K562 (cell line): ENCODE results near the gene MYRFL. TPM values are rescaled to one million over a fixed set of nuclear protein-coding genes. Genes with fewer than 3 reads are reported as not detected.

ENCODE experiments used
- ATAC-seq: fragments of 200-7000 bp; cut with Tn5 transposase; 3 replicates; pipeline ENCODE4 v1.9.1; 2020; ENCODE audit warnings: moderate library complexity
- BruUV-seq: library from RNA; stranded (reverse); fragments of 400-500 nt; replicated peaks from 2 replicates; lab custom pipeline; 2021; lab: Mats Ljungman, UMichigan
- CTCF ChIA-PET: fragments of 300-600 bp; formaldehyde crosslinking; extraction: SDS; loops from one replicate; lab custom pipeline; 2021; ENCODE audit warnings: low intra/inter-chr PET ratio; lab: Yijun Ruan, JAX
- POLR2A ChIA-PET: fragments of 300-600, 350-650 bp; sonication (Branson Sonifier 250); formaldehyde crosslinking; extraction: SDS; loops from one replicate; lab custom pipeline; 2021; ENCODE audit warnings: antibody characterized with exemption, inconsistent platforms; lab: Yijun Ruan, JAX
- DNase-seq, 4 experiments: peaks; one replicate each; pipeline versions ENCODE4 v3.0.0 to v3.0.0-alpha.2; 2011 to 2018; ENCODE audit warnings: low spot score in 3 of 4, mixed read lengths in 3 of 4; ENCODE audit errors: extremely low read depth in 1 of 4
- FAIRE-seq: peaks from 2 replicates; lab custom pipeline; 2011; peaks lifted over from hg19 to GRCh38; lab: Jason Lieb, UNC
- H2AFZ ChIP-seq: 2 replicates; pipeline ENCODE4 v1.6.0; 2011; ENCODE audit warnings: low read depth, low read length, control low read depth, inconsistent platforms
- H3K27ac ChIP-seq: fragments of 200-600 bp; 3 replicates; pipeline ENCODE4 v1.8.0; 2011; ENCODE audit warnings: low read depth, mild to moderate bottlenecking, control low read depth, inconsistent platforms, low read length, moderate library complexity, mixed read lengths; ENCODE audit errors: extremely low read depth
- H3K27me3 ChIP-seq, 2 experiments: fragments of 300-600 bp in 1 of 2; 2 replicates in 1 of 2; 3 replicates in 1 of 2; pipeline versions ENCODE4 v1.6.0 to v1.8.0; 2011; ENCODE audit warnings: inconsistent platforms in 2 of 2, low read length in 2 of 2, mild to moderate bottlenecking in 1 of 2, mixed read lengths in 1 of 2, moderate library complexity in 1 of 2; ENCODE audit not compliant: control insufficient read depth in 2 of 2, insufficient read depth in 2 of 2
- H3K36me3 ChIP-seq: fragments of 300-600 bp; 3 replicates; pipeline ENCODE4 v1.8.0; 2011; ENCODE audit warnings: mild to moderate bottlenecking, low read length, inconsistent platforms; ENCODE audit not compliant: control insufficient read depth, insufficient read depth
- H3K4me1 ChIP-seq, 2 experiments: fragments of 200-600 bp in 1 of 2; replicated peaks in 1 of 2; 2 replicates in 1 of 2; 3 replicates in 1 of 2; pipeline versions ENCODE4 v1.5.1 to v1.8.0; 2011; ENCODE audit warnings: inconsistent platforms in 2 of 2, low read length in 2 of 2, mild to moderate bottlenecking in 1 of 2, mixed read lengths in 1 of 2, moderate library complexity in 1 of 2; ENCODE audit not compliant: control insufficient read depth in 2 of 2, insufficient read depth in 2 of 2
- H3K4me2 ChIP-seq: 2 replicates; pipeline ENCODE4 v1.6.1; 2011; ENCODE audit warnings: low read length, control low read depth, inconsistent platforms, mixed read lengths; ENCODE audit not compliant: insufficient read depth
- H3K4me3 ChIP-seq: fragments of 200-600 bp; sonication (generic), shearing (Covaris generic); 2 replicates; pipeline ENCODE4 v1.5.1; 2016; ENCODE audit warnings: control low read depth, inconsistent platforms
- H3K79me2 ChIP-seq: fragments of 200-600 bp; 3 replicates; pipeline ENCODE4 v1.8.0; 2011; ENCODE audit warnings: low read length, inconsistent platforms; ENCODE audit not compliant: control insufficient read depth, insufficient read depth
- H3K9ac ChIP-seq, 2 experiments: 2 replicates each; pipeline versions ENCODE4 v1.6.0 to v1.6.1; 2011; ENCODE audit warnings: low read depth in 2 of 2, low read length in 2 of 2, control low read depth in 1 of 2, inconsistent platforms in 1 of 2, mild to moderate bottlenecking in 1 of 2, mixed read lengths in 1 of 2; ENCODE audit not compliant: insufficient read depth in 1 of 2
- H3K9me1 ChIP-seq: one replicate; pipeline ENCODE4 v1.6.0; 2011; ENCODE audit warnings: inconsistent platforms, mild to moderate bottlenecking, low read length, moderate library complexity; ENCODE audit not compliant: control insufficient read depth, insufficient read depth
- H3K9me3 ChIP-seq: replicated peaks from 2 replicates; pipeline ENCODE4 v1.5.1; 2011; ENCODE audit warnings: low read depth, low read length, inconsistent platforms; ENCODE audit not compliant: control insufficient read depth, insufficient read depth
- H4K20me1 ChIP-seq: replicated peaks from 2 replicates; pipeline ENCODE4 v1.6.1; 2011; ENCODE audit warnings: low read length, inconsistent platforms, mixed read lengths; ENCODE audit not compliant: control insufficient read depth, insufficient read depth
- DACH1 ChIP-seq: fragments of 450-650 bp; IDR thresholded peaks from 2 replicates; pipeline ENCODE4 v1.6.1; 2018; ENCODE audit not compliant: partially characterized antibody
- ETV5 ChIP-seq: sonication (generic); formaldehyde crosslinking; IDR thresholded peaks from 2 replicates; pipeline ENCODE4 v1.4.0; 2020; ENCODE audit warnings: low read depth, mild to moderate bottlenecking, missing genetic modification reagents
- TGIF2 ChIP-seq: sonication (generic); formaldehyde crosslinking; IDR thresholded peaks from 2 replicates; pipeline ENCODE4 v1.8.1; 2022; ENCODE audit warnings: mild to moderate bottlenecking, missing genetic modification reagents, moderate library complexity
- TOE1 ChIP-seq, 2 experiments: fragments of 450-650 bp in 1 of 2; sonication (generic) in 1 of 2; formaldehyde crosslinking in 1 of 2; IDR thresholded peaks; 2 replicates each; pipeline versions ENCODE4 v1.7.1 to v1.8.0; 2016 to 2022; ENCODE audit warnings: borderline replicate concordance in 2 of 2, mild to moderate bottlenecking in 2 of 2, antibody characterized with exemption in 1 of 2, inconsistent platforms in 1 of 2, low read depth in 1 of 2, missing genetic modification reagents in 1 of 2, moderate library complexity in 1 of 2
- ZNF124 ChIP-seq: sonication (generic); formaldehyde crosslinking; IDR thresholded peaks from 2 replicates; pipeline ENCODE4 v1.8.1; 2022; ENCODE audit warnings: missing genetic modification reagents
- ZNF785 ChIP-seq: fragments of 250-450 bp; sonication (Bioruptor Pico); IDR thresholded peaks from 2 replicates; pipeline ENCODE4 v1.4.0; 2020; ENCODE audit warnings: mild to moderate bottlenecking
- WGBS: fragments of 100-300 bp; shearing (Covaris generic); methylation state at CpG from one replicate; pipeline ENCODE4 v1.1.6; 2016; ENCODE audit warnings: low coverage, mixed read lengths; ENCODE audit not compliant: insufficient coverage; ENCODE audit errors: missing lambda C conversion rate; 5-methylcytosine and 5-hydroxymethylcytosine counted together
- in situ Hi-C: fragments of 300-500 bp; cut with MboI; formaldehyde crosslinking; loops from 4 replicates; pipeline ENCODE4 v1.15.0; 2018; ENCODE audit warnings: inconsistent platforms, mixed read lengths
- intact Hi-C: fragments of 100-400 bp; cut with micrococcal nuclease; formaldehyde crosslinking; loops from 2 replicates; pipeline ENCODE4 v1.14.2; 2022
- polyA plus RNA-seq, 8 experiments: library from polyadenylated mRNA; depleted of rRNA in 4 of 8; stranded (reverse) in 5 of 8; unstranded in 3 of 8; fragments of >200 nt; fragmentation: Nextera tagmentation in 2 of 8; fragmentation: Illumina TruSeq in 1 of 8; extraction: Ambion mirVana in 2 of 8; extraction: Trizol in 1 of 8; gene quantifications; 2 replicates each; pipeline versions ENCODE4 v1.2.1 to v1.2.3, GENCODE V29; 2011 to 2014; ENCODE audit warnings: inconsistent platforms in 1 of 8, missing spikeins in 1 of 8
- total RNA-seq, 7 experiments: library from RNA; depleted of rRNA in 6 of 7; stranded (reverse); fragments of >200 nt in 6 of 7; fragmentation: Illumina TruSeq in 2 of 7; extraction: Trizol in 2 of 7; gene quantifications; 2 replicates each; pipeline versions ENCODE4 v1.2.1 to v1.2.3, GENCODE V29; 2011 to 2021; ENCODE audit warnings: low replicate concordance in 1 of 7
- TF ChIP-seq, protein P1 (sequence below), 2 experiments: fragments of 200-800 bp in 1 of 2; sonication (Bioruptor generic) in 1 of 2; sonication (generic) in 1 of 2; formaldehyde crosslinking in 1 of 2; IDR thresholded peaks in 1 of 2; conservative IDR thresholded peaks in 1 of 2; 2 replicates each; pipeline versions ENCODE4 v1.5.0 to v1.6.1; 2016 to 2020; ENCODE audit warnings: missing compliant biosample characterization in 1 of 2, missing genetic modification characterization in 1 of 2, missing genetic modification reagents in 1 of 2
- TF ChIP-seq, protein P2 (sequence below), 3 experiments: fragments of 200-800 bp in 1 of 3; sonication (Bioruptor generic) in 1 of 3; sonication (generic) in 1 of 3; formaldehyde crosslinking in 1 of 3; IDR thresholded peaks; 2 replicates each; pipeline versions ENCODE4 v1.6.1 to v1.8.0; 2016 to 2022; ENCODE audit warnings: mild to moderate bottlenecking in 2 of 3, missing compliant biosample characterization in 2 of 3, missing genetic modification characterization in 2 of 3, missing genetic modification reagents in 1 of 3

Gene MYRFL
- total and polyA plus RNA-seq, 9 of the 15 experiments (the other 6 are each of a cell fraction or from before 2014, with no cell fraction given): not detected

DNA sequence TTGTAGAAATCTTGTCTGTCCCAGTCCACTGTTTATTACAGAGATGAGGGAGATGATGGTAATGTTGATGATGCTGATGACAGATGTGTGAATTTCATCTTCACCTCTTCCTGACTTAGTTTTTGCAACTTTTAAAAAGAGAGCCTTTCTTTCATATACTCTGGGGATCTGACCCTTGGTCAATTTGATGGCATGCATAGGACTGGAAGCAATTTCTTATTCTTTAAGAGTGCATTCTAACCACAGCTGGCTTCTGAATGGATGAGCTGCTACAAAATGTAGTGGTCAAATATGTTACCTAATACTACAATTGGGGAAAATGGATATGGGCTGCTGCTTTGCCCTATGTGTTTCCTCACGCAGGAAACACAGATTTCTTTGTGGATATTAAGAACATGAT, 80.8 kb downstream of the MYRFL start:
- in situ Hi-C loops: no loop called here
- H2AFZ ChIP-seq: no peak overlapping the region
- no peaks in the 10 kb centered on the region for H3K4me1 ChIP-seq
- CTCF ChIA-PET: no interaction called here
- H3K9me3 ChIP-seq: no peaks in the 10 kb centered on the region
- WGBS: 0% methylated on average over 1 of the region's 1 CpG
- no peak overlapping the region for H3K9ac ChIP-seq
- no peak for ATAC-seq
- intact Hi-C loops: loop anchor here (10.0 kb wide), 1 partner anchor 449 kb away; no protein-coding TSS in a partner anchor
- no peaks in the 10 kb centered on the region for H4K20me1 ChIP-seq
- H3K4me2 ChIP-seq: no peak overlapping the region
- no peak for TF ChIP-seq ZNF124 (CRISPR knock-in tag)
- TF ChIP-seq DACH1: no peak
- no peak for TF ChIP-seq ZNF785
- TF ChIP-seq, protein P1, sequence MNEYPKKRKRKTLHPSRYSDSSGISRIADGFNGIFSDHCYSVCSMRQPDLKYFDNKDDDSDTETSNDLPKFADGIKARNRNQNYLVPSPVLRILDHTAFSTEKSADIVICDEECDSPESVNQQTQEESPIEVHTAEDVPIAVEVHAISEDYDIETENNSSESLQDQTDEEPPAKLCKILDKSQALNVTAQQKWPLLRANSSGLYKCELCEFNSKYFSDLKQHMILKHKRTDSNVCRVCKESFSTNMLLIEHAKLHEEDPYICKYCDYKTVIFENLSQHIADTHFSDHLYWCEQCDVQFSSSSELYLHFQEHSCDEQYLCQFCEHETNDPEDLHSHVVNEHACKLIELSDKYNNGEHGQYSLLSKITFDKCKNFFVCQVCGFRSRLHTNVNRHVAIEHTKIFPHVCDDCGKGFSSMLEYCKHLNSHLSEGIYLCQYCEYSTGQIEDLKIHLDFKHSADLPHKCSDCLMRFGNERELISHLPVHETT (CRISPR knock-in tag; conservative IDR thresholded peaks at IDR 0.05 in 1 of 2, IDR thresholded peaks at IDR 0.05 in 1 of 2): no peak
- no peak for TF ChIP-seq TOE1 (IDR thresholded peaks at IDR 0.05; ENCODE audit: borderline replicate concordance)
- TF ChIP-seq TOE1 (CRISPR knock-in tag; IDR thresholded peaks at IDR 0.05; ENCODE audit: borderline replicate concordance, low read depth): no peak
- TF ChIP-seq ETV5 (CRISPR knock-in tag): no peak
- no peak for TF ChIP-seq TGIF2
- TF ChIP-seq, protein P2, sequence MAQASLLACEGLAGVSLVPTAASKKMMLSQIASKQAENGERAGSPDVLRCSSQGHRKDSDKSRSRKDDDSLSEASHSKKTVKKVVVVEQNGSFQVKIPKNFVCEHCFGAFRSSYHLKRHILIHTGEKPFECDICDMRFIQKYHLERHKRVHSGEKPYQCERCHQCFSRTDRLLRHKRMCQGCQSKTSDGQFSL (CRISPR knock-in tag; IDR thresholded peaks at IDR 0.05): no peak
- TF ChIP-seq, protein P2 (tag; IDR thresholded peaks at IDR 0.05): no peak
- TF ChIP-seq, all 486 proteins: peak for 0
- peaks cover 0 to 4% of the 10 kb centered on the region in 2 experiments; a peak in 1 of 5 replicates for H3K27me3 ChIP-seq
- H3K9me1 ChIP-seq: no peaks in the 10 kb centered on the region
- H3K79me2 ChIP-seq: no peaks in the 10 kb centered on the region
- DNase-seq: no peak
- FAIRE-seq: no peak
- POLR2A ChIA-PET: no interaction called here
- H3K27ac ChIP-seq: no peak overlapping the region
- no peak overlapping the region for H3K4me3 ChIP-seq
- BruUV-seq: no TSS peak
- H3K36me3 ChIP-seq: no peaks in the 10 kb centered on the region
